Muscle layer of duodenum (tissue), 2 donors: Measurements from ENCODE around the gene CCDC177.

Experiments
- H3K27ac ChIP-seq: one replicate; pipeline ENCODE4 v1.7.0; 2013; ENCODE audit warnings: mild to moderate bottlenecking, low read length
- H3K27me3 ChIP-seq: one replicate; pipeline ENCODE4 v1.7.0; 2013; ENCODE audit warnings: low read depth, mild to moderate bottlenecking, control low read depth, low read length
- H3K36me3 ChIP-seq, 2 donors: one replicate each; pipeline ENCODE4 v1.7.0; 2013; ENCODE audit warnings: low read length in 2 of 2, control low read depth in 1 of 2, mild to moderate bottlenecking in 1 of 2; ENCODE audit not compliant: insufficient read depth in 2 of 2, control insufficient read depth in 1 of 2
- H3K4me1 ChIP-seq, 2 donors: one replicate each; pipeline ENCODE4 v1.7.0; 2013; ENCODE audit warnings: low read length in 2 of 2, mild to moderate bottlenecking in 2 of 2, control low read depth in 1 of 2, moderate library complexity in 1 of 2; ENCODE audit not compliant: insufficient read depth in 2 of 2, control insufficient read depth in 1 of 2
- H3K4me3 ChIP-seq, 2 donors: one replicate each; pipeline ENCODE4 v1.7.0; 2013; ENCODE audit warnings: low read length in 2 of 2, low read depth in 1 of 2, mild to moderate bottlenecking in 1 of 2
- H3K9me3 ChIP-seq, 2 donors: one replicate each; pipeline ENCODE4 v1.7.0; 2013; ENCODE audit warnings: low read length in 2 of 2, control low read depth in 1 of 2, mild to moderate bottlenecking in 1 of 2; ENCODE audit not compliant: control insufficient read depth in 1 of 2
- donor health status: healthy.

The CCDC177 gene

GRCh38 chr14:69574263-69574953, at the start of gene CCDC177:
CCDC177 (minus strand) TSS chr14:69574871; CDS start chr14:69573622, 1,249 bp downstream.
- H3K27me3 ChIP-seq: peaks cover 41% of the 10 kb centered on the region

GRCh38 chr14:69624136-69624535, 49.5 kb upstream of the CCDC177 start:
- no peak overlapping the region for H3K27ac ChIP-seq

More at GRCh38 chr14:69574263-69574953, at the start of gene CCDC177:
- H3K9me3 ChIP-seq: no peaks in the 10 kb centered on the region
- H3K4me3 ChIP-seq: peak within 1 kb of the TSS; percentile 26 to 73
- no peak within 1 kb of the TSS for H3K27ac ChIP-seq
- H3K36me3 ChIP-seq: no peaks in the 10 kb centered on the region
- peaks cover 0 to 37% of the 10 kb centered on the region in 2 donors for H3K4me1 ChIP-seq

DNA sequence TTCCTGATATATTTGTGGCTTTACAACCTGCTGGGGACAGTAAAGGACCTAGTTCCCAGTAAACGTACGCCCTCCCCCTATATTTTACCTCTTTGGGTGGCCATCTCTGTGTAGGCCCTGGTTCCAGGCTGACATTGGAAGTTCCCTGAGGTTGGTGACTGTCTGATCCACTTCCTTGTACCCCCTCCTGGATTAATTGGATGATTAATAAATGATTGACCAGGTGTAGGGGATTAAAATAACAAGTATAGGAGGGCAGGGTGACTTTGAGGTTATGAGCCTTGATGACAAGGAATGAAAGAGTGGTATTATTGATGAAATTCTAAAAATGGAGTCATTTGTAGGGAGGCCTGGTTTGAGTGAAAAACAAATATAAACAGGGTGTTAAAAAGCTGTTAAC, 46.3 kb upstream of the CCDC177 start:
- Histone ChIP-seq H3K4me3 (no peak overlapping the region), H3K27ac (no peak overlapping the region), H3K27me3 (no peaks in the 10 kb centered on the region), H3K36me3 (no peaks in the 10 kb centered on the region), H3K4me1 (peaks cover 27 to 58% of the 10 kb centered on the region in 2 donors), H3K9me3 (no peaks in the 10 kb centered on the region)

More at GRCh38 chr14:69624136-69624535, 49.5 kb upstream of the CCDC177 start:
- Histone ChIP-seq H3K4me1 (peaks cover 15 to 42% of the 10 kb centered on the region in 2 donors), H3K4me3 (no peak overlapping the region), H3K36me3 (no peaks in the 10 kb centered on the region), H3K27me3 (no peaks in the 10 kb centered on the region), H3K9me3 (no peaks in the 10 kb centered on the region)

DNA sequence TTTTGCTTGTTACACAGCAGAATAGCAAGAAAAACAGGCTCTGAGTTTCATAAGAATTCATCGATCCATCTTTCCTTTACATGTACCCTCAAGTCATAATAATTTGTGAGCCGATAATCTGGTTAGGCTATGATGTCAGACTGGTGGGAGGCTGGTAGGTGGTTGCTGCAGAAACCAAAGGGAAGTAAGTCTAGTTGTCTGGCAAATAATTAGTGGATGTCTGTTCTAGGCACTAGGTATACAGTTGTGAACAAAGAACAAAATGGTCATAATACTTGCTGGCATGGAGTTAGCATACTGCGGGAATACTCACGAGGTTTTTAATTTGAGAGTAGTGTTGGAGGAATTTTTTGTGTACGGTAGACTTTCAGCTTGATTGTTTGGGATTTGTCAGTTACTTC, 45.5 kb upstream of the CCDC177 start:
- H3K4me3 ChIP-seq: no peak overlapping the region
- H3K27ac ChIP-seq: no peak overlapping the region
- H3K4me1 ChIP-seq: peaks cover 22 to 58% of the 10 kb centered on the region in 2 donors
- H3K9me3 ChIP-seq: no peaks in the 10 kb centered on the region
- no peaks in the 10 kb centered on the region for H3K36me3 ChIP-seq
- H3K27me3 ChIP-seq: no peaks in the 10 kb centered on the region

DNA sequence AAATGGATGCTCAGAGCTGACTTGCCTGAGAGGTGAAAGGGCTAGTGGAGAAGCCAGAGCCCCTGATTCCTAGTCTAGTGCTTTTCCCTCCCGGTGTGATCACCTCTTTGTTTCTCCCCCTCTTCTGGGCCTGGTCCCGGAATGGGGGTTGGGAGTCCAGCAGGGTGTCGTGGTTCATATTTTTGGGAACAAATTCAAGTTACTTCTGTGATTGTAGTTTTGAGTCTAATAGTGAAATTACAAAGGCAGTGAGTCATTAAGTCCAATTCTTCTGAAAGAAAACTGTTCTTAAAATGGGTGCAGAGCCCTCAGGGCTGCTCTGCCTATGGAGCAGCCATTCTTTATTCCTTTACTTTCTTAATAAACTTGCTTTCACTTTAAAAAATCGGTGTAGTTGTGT, 44.3 kb upstream of the CCDC177 start:
- Histone ChIP-seq H3K36me3 (no peaks in the 10 kb centered on the region), H3K4me1 (peaks cover 22 to 67% of the 10 kb centered on the region in 2 donors), H3K27me3 (no peaks in the 10 kb centered on the region), H3K4me3 (no peak overlapping the region), H3K27ac (peak overlapping the region; percentile 4), H3K9me3 (no peaks in the 10 kb centered on the region)

DNA sequence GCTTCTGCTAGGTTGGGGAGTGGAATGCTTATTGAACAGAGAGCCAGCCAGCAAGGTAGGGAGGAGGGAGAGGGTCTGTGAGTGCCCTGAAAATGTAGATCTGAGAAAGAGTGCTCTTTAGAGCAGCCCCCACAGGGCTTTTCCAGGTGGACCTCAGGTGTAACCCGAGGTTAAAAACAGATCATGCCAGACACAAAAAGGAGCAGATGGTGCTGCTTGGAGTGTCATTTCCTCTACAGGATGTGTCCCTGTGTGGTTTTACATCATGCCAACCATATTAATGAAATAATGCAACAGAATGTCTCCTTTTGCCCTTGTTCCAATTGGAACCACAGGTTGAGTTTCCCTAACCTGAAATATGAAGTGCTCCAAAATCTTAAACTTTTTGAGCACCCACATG, 43.1 kb upstream of the CCDC177 start:
- H3K4me3 ChIP-seq: no peak overlapping the region

DNA sequence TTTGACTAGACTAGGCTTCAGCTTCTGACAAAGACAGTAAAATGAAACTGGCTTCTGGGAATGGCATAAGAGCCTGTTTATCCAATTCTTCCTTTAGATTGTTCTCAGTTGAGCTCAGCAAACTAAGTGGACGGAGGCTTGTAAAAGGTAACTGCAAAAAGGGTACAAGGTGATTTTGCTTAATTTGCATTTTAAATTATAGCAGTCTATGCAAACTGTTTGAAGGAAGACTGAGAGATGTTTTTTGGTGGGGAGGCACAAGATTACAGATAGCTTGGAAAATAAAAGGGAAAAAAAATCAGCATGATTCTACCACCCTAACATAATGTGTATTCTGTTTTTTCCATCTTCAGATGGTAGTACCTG, 41.7 kb upstream of the CCDC177 start:
- H3K4me3 ChIP-seq: peak overlapping the region; percentile 48 to 49
- H3K9me3 ChIP-seq: no peaks in the 10 kb centered on the region
- no peaks in the 10 kb centered on the region for H3K27me3 ChIP-seq
- H3K27ac ChIP-seq: peak overlapping the region; percentile 85
- H3K4me1 ChIP-seq: peaks cover 33 to 66% of the 10 kb centered on the region in 2 donors
- H3K36me3 ChIP-seq: no peaks in the 10 kb centered on the region

More for the DNA sequence above, 43.1 kb upstream of the CCDC177 start:
- Histone ChIP-seq H3K27me3 (no peaks in the 10 kb centered on the region), H3K27ac (peak overlapping the region; percentile 45), H3K36me3 (no peaks in the 10 kb centered on the region), H3K9me3 (no peaks in the 10 kb centered on the region), H3K4me1 (peaks cover 32 to 77% of the 10 kb centered on the region in 2 donors)

DNA sequence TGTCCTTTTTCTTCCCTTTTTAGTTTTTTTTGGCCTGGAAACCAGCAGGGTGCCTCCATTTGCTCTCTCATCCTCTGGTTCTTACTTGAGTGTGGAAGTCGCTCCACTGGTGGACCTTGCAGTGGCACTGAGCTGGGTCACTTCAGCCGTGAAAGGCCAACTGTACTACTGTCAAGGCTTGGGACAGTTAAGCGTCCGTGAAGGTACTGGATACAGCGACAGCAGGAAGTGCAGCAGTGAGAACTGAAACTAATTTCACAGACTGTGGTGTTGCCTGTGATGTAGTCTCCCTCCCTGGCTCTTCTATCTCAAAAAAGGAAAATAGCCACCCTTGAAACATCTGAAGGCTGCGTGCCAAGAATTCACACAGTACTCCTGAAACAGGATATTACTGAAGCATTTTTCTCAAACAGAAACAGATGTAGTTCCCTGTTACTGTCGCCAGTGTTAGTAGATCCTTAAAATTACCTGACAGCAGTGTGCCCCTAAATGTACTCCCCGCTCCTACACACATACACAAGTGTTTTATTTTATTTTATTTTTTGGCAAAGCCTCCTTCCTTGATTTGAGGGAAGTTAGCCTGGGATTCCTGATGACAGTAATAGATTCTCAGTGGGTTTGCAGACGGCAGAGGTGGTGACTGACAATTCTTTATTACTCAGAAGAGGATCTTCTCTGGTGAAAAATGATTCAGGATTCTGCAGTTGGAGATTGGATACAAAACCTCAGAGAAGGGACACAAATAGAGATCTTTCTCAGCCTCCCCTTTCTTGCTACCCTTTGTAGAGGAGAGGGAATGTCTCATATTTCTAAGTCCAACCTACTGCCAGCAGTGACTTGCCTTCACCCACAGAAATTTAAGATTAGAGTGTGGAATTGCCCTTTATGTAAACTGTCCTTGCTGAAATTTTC, 41.1 kb upstream of the CCDC177 start:
- Histone ChIP-seq H3K27ac (peak overlapping the region; percentile 85), H3K9me3 (no peaks in the 10 kb centered on the region), H3K4me3 (peak overlapping the region; percentile 48 to 49), H3K27me3 (no peaks in the 10 kb centered on the region), H3K36me3 (no peaks in the 10 kb centered on the region), H3K4me1 (peaks cover 32 to 63% of the 10 kb centered on the region in 2 donors)

GRCh38 chr14:69615121-69615495, 40.4 kb upstream of the CCDC177 start:
- Histone ChIP-seq H3K36me3 (no peaks in the 10 kb centered on the region), H3K4me3 (peak overlapping the region; percentile 48 to 49), H3K9me3 (no peaks in the 10 kb centered on the region), H3K27me3 (no peaks in the 10 kb centered on the region), H3K27ac (peak overlapping the region; percentile 85), H3K4me1 (peaks cover 34 to 64% of the 10 kb centered on the region in 2 donors)

DNA sequence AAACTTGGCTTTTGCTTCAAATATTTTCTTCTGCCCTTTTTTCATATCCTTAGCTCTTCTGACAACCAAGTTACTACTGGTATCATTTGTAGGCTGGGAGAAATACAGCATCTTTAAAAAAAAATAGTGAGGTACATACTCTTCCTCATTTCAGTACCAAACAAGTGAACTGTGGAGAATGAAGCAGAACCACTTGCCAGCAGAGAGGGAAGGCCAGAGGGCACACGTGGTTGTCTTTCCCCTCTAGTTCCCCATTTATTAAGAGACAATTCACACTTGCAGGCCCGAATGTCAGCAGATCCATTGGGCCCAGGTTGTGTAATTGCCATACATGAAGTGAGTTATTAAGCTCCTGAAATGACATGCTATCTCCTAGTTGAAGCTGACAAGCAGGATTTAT, 39.9 kb upstream of the CCDC177 start:
- Histone ChIP-seq H3K27me3 (no peaks in the 10 kb centered on the region), H3K4me1 (peaks cover 35 to 61% of the 10 kb centered on the region in 2 donors), H3K36me3 (no peaks in the 10 kb centered on the region), H3K9me3 (no peaks in the 10 kb centered on the region), H3K4me3 (no peak overlapping the region), H3K27ac (peak overlapping the region; percentile 85)

GRCh38 chr14:69613312-69614073, 38.8 kb upstream of the CCDC177 start:
- Histone ChIP-seq H3K4me3 (peak overlapping the region; percentile 87 to 95), H3K36me3 (no peaks in the 10 kb centered on the region), H3K27ac (peak overlapping the region; percentile 99), H3K4me1 (peaks cover 31 to 56% of the 10 kb centered on the region in 2 donors), H3K27me3 (no peaks in the 10 kb centered on the region), H3K9me3 (no peaks in the 10 kb centered on the region)
